GM12801 (cell line): ENCODE results near the gene ATP12A.

ENCODE experiments used
- CTCF ChIP-seq: IDR thresholded peaks from one replicate; pipeline ENCODE4 v1.5.1; 2011; ENCODE audit warnings: control low read depth; ENCODE audit not compliant: insufficient read length; ENCODE audit errors: extremely low read depth

The ATP12A gene

GRCh38 chr13:24680258-24680920, at the start of gene ATP12A:
ATP12A (plus strand) TSS chr13:24680408; CDS start chr13:24680744, 336 bp downstream.
- no peak for TF ChIP-seq CTCF

GRCh38 chr13:24630851-24631620, 49.2 kb upstream of the ATP12A start:
- no peak for TF ChIP-seq CTCF

- TF ChIP-seq CTCF: no peak
Measured at GRCh38 chr13:24631922-24632321, 48.3 kb upstream of the ATP12A start.

- TF ChIP-seq CTCF: no peak
Measured at GRCh38 chr13:24632382-24633121, 47.7 kb upstream of the ATP12A start.

- TF ChIP-seq CTCF: no peak
Measured at GRCh38 chr13:24636776-24637175, 43.4 kb upstream of the ATP12A start.

- no peak for TF ChIP-seq CTCF
Measured at GRCh38 chr13:24638096-24638495, 42.1 kb upstream of the ATP12A start.

- no peak for TF ChIP-seq CTCF
Measured at GRCh38 chr13:24640752-24641151, 39.5 kb upstream of the ATP12A start.
